ENCODE data around the gene ADCY2.

- TF ChIP-seq CTCF (conservative IDR thresholded peaks at IDR 0.05; ENCODE audit: low read length) (no peak), EZH2phosphoT487 (IDR thresholded peaks at IDR 0.05; ENCODE audit: borderline replicate concordance, low read depth, low read length) (no peak)
These were observed 181.4 kb downstream of the ADCY2 start for GRCh38 chr5:7577381-7577780.

Measured in OCI-LY7 (cell line).